ENCODE measurements around the gene ATP8B3. TPM values are rescaled to one million over a fixed set of nuclear protein-coding genes. Genes with fewer than 3 reads are reported as not detected.
"Not testable (repeated sequence)": the region's sequence is repeated elsewhere in the genome, so short reads cannot be mapped to it uniquely, and the experiment has no call there.

ATP8B3 gene
- total RNA-seq, 1 experiment from 2014 or later, result 7.8 TPM

DNA sequence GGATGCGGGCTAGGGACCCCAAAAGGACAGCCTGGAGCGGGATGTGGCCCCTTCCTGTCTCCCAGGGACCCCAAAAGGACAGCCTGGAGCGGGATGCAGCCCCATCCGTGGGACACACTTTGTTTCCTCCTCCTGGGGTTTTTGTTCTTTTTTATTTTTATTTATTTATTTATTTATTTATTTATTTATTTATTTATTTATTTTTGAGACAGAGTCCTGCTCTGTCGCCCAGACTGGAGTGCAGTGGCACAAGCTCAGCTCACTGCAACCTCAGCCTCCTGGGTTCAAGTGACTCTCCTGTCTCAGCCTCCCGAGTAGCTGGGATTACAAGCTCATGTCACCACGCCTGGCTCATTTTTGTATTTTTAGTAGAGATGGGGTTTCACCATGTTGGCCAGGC, 14.8 kb downstream of the ATP8B3 start:
- not testable (repeated sequence) for DNase-seq (ENCODE audit: low read depth)

DNA sequence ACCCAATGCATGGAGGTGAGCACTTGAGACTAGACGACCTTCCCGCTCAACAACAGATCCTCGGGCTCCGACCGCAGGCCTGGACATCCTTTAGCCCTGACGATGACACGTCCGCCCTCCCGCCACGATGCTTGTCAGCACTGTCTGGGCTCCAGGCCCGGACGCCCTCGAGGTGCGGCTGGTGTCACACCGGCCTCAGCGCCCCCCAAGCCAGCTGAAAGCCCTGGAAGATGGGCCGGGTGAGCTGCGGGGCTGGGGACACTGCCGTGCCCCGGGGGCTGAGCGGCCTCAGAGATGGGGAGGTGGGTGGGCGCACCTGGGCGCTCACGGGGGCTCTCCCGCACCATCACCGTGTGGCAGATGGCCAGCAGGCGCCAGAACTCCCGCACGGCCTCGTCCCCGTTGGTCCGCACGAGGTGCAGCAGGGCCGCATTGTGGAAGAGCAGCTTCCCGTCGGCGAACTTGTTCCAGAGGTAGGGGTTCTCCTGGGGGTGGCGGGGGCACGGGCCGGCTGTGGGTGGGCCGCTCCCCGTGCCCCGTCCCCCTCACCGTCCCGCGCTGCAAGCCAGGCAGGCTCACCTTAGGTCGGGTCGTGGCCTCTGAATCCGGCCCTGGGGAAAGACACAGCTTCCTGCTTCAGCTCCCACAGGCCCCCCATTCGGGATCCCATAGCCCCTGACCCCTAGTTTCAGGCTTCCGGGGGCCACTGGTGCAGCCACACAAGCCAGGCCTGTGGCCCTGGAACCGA, 15.5 kb downstream of the ATP8B3 start:
- DNase-seq (ENCODE audit: low read depth), result peak; percentile 30

DNA sequence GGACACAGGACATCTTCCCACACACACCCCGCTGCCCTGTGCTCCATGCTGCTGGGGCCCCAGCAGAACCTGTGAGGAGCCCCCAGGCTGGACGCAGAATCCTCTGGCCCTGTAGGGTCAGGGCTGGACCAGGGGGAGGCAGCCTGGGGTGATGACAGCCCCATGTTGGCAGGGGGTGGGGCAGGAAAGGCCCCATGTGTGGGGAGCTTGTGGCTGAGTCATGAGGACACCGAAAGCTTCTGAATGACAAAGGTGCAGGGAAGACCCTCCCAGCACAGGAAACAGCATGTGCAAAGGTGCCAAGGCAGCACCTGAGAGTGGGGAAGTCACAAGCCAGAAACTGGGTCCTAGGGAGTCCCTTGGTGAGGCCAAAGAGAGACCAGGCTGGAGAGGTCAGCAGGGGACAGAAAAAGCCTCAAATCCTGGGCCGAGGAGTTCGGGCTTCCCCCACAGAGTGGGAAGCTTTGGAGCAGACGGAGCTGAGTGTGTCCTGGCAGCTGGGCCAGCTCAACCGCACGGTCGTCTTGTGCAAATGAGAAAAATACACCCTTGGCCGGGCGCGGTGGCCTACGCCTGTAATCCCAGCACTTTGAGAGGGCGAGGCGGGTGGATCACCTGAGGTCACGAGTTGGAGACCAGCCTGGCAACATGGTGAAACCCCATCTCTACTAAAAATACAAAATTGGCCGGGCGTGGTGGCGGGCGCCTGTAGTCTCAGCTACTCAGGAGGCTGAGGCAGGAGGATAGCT, 17.5 kb downstream of the ATP8B3 start:
- no peak for DNase-seq (ENCODE audit: low read depth)

DNA sequence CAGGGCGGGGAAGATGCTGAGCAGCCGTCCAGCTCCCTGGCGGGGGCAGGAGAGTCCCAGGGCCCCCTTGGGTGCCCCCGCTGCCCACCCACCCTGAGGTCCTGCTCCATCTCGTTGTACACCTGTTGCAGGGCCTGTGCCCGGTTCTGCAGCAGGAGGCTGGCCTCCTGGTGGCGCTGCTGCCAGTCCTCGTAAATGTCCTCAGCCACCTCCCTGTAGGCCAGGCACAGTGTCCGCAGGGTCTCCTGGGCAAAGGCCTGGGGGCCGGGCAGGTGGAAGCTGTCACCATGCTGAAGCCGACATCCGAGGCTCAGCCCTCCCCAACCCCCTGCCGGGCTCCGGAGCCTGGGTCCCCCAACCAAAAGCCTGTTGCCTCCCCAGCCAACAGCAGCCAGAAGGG, 20.2 kb downstream of the ATP8B3 start:
- no peak for DNase-seq (ENCODE audit: low read depth)

DNA sequence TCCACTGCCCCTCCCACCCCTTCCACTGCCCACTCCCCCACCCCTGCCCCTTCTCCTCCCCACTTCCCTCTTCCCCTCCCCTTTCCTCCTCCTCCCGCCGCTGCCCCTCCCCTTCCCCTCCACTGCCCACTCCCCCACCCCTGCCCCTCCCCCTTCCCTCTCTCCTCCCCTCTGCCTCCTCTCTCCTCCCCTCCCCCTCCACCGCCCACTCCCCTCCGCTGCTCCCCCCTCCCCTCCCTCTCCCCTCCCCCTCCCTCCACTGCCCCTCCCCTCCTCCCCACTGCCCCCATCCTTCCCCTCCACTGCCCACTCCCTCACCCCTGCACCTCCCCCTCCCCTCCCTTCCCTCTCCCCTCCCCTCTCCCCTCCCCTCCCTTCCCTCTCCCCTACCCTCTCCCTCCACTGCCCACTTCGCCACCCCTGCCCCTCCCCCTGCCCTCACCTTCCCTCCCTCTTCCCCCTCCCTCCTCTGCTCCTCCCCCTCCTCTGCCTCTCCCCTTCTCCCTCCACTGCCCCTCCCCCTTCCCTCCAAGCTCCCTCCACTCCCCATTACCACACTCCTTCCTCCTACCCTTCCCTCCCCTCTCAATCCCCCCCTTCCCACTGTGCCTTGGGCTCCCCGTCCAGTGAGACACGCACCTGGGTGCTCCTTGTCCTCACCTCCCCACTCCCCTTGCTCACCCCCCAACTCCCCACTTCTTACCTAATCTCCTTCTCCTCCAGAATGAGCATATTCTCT, 21.9 kb downstream of the ATP8B3 start:
- no peak for DNase-seq (ENCODE audit: low read depth)

DNA sequence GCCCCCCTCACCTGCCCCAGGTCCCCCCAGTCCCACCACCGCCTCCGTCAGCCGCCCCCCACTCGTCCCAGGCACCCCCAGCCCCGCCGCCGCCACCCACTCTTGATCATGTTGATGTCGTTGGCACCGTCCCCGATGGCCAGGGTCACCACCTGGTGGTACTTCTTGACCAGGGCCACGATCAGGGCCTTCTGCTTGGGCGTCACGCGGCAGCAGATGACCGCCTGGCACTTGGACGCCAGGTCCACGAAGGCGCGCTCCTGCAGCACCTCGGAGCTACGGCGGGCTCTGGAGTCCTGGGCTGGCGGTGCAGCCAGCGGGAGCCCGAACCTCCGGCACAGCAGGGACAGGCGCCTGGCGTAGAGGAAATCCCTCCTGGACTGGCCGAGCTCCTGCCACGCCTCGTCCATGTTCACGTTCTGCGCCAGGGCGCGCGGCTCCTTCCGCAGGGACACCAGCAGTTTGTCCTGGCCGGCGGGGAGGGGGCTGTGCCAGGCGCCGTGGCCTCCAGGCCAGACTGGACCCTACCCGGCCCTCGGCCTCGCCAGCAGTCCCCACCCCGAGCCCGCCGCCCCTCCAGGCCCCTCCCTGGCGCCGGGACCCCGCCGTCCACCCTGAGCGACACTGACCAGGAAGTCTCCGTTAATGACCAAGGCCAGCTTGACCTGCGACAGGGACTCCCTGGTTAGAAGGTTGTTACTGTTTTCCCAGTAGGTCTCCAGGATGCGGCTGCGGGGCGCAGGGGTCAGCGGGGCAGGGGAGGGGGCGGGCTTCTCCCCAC, 22.6 kb downstream of the ATP8B3 start:
- no peak for DNase-seq (ENCODE audit: low read depth)

DNA sequence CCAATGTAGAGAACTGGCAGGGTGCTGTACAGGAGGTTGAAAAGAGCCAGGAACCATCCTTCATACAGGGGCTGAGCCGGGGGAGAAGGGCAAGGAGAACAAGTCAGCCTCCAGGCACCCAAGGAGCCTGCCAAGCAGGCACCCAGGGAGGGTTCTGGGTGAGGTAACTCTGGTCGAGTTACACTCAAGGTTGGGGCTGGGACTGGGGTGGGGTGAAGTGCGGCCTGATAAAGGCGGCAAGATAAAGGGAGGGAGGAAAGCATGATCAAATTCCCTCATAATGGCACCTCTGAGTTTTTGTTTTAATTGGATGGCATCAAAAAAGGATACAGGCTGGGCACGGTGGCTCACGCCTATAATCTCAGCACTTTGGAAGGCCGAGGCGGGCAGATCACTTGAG, 25.0 kb downstream of the ATP8B3 start:
- no peak for DNase-seq (ENCODE audit: low read depth)

DNA sequence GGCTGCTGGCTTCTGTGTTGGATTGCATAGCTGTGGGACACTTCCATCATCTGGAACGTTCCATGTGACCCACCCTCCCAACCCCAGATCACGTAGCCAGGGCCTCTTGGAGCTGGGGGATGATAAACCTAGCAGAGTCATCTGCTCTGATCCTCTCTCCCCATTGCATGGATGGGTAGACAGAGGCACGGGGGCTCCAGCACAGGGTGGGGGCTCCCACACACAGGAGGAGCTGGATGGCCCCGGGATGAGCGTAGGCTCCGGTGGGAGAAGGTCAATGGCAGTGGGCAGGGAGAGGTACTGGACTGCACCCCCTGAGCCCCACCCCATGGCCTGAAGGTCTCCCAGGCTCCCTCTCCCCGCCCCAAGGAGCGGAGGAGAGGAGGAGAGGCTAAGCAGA, 25.4 kb downstream of the ATP8B3 start:
- DNase-seq (ENCODE audit: low read depth), result no peak

DNA sequence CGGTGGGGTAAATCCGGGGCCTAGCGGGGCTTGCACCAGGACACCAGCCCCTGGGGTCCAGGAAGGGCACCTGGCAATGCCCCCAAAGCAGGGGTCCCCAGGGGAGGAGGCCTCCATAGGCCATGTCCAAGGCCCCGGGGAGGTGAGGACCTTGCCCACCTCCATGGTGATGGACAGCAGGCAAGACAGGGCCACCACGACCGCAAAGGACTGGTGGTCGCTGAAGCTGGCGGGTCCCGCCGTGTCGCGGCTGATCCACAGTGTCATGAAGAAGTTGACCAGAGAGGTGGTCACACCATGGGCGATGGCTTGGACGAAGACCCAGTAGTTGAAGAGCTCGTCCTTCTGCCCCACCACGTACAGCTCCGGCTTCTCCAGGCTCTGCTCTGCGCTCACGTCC, 26.8 kb downstream of the ATP8B3 start:
- no peak for DNase-seq (ENCODE audit: low read depth)

DNA sequence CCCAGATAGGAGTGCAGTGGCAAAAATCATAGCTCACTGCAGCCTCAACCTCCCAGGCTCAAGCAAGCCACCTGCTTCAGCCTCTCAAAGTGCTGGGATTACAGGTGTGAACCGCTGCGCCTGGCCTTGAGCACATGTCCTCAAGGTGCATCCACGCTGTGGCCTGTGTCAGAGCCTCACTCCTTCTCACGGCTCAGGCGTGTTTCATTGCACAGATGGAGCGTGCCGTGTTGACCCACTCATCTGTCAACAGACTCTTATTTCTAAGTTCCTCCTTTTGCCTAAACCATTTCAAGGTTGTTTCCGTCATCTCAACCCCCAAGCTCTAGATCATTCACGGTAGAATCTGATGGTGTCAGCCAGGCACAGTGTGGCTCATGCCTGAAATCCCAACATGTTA, 28.2 kb downstream of the ATP8B3 start:
- no peak for DNase-seq (ENCODE audit: low read depth)

DNA sequence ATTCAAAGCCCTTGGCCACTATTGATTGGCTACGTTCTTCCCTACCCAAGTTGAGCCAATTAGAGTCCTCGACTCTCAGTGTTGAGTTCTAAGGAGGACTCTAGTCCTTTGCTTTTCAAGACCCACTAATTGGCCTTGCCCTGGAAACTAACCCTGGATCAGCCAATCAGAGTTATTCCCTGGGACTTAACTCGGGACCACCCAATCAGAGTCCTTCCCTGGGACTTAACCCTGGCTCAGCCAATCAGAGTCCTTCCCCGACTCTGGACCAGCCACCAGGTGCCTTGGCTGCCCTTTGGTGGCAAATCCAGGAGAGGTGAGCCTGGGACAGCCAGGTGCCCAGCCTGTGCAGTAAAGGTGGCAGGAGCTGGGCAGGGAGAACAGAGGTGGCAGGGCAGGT, 28.7 kb downstream of the ATP8B3 start:
- DNase-seq (ENCODE audit: low read depth), result no peak

DNA sequence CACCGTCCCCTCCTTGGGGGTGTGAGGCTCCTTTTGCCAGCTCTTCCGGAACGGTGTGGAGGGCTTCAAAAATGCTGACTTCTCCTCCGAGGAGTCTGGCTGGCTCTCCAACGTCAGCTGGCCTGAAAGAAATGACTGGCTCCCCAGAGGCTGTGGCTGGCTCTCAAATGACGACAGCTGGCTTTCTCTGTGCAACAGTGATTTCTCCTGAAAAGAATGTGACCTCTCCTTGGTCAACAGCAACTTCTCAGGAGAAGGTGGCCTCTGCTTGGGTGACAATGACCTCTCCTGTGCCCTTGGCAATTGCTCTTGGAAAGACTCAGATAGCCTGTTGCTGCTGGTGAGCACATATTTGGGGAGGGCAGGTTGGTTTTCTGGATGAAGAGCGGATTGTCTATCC, 29.6 kb downstream of the ATP8B3 start:
- no peak for DNase-seq (ENCODE audit: low read depth)

DNA sequence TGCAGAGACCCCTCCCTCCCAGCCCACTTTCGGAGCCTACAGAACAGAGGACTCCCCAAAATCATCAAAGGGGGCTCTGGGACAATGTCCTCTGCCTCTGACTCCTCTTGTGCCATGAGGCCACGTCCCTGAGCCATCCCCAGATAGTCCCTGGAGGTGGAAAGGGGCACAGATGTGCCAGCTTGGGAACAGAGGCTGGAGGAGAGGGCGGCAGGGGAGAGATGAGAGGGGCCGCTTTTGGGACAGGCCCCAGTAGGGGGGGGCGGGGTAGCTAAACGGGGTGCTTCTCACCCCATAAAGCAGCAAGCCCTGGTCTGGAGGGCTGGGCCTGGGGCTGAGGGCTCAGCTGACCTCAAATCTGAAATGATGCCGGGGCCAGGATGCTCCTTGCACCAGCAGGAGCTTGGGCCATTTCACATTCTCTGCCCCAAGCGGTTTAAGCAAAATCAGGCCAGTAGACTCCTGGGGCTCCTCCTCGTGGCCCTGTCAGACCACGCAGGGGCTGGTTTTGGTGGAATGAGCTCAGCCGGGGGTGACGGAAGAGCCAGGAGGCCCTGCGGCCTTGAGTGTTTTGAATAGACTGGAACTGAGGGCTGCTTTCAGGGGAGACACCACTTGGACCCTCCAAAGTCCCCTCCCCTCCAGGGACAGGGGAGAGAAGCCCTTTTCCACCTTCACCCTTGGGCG, 31.7 kb downstream of the ATP8B3 start:
- DNase-seq (ENCODE audit: low read depth), result peak; percentile 46

DNA sequence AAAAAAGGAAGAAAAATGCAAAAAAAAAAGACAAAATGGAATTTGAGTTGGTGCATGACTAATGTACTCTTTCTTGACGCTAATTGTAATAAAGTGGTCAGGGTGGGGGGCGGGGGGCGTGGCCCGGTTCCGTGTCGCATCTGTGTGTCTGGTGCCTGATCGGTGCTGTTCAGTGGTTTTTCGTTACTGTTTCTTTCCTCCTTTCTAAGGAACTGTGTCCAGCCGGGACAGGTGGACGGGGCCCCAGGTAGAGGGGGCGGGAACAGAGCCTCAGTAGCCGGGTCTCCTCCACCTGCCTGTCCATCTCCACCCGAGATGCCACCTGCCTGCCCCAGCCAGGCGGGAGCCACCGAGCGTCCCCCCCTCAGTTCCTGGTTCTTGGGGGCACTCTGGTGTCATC, 32.5 kb downstream of the ATP8B3 start:
- no peak for DNase-seq (ENCODE audit: low read depth)

DNA sequence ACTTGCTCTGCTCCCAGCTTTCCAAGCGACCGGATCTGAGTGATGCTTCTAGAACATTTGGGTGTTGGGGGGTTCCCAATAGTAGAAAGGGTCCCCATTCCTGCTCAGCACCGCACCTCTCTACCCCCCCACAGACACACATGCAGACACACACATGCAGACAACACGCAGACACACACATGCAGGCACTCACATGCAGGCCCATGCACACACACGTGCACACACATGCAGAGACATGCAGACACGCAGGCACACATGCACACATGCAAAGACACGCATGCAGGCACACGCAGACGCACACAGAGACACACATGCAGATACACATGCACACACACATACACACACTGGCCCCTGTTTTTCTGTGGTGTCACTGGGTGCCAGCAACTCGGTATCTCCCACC, 34.9 kb downstream of the ATP8B3 start:
- DNase-seq (ENCODE audit: low read depth), result no peak

DNA sequence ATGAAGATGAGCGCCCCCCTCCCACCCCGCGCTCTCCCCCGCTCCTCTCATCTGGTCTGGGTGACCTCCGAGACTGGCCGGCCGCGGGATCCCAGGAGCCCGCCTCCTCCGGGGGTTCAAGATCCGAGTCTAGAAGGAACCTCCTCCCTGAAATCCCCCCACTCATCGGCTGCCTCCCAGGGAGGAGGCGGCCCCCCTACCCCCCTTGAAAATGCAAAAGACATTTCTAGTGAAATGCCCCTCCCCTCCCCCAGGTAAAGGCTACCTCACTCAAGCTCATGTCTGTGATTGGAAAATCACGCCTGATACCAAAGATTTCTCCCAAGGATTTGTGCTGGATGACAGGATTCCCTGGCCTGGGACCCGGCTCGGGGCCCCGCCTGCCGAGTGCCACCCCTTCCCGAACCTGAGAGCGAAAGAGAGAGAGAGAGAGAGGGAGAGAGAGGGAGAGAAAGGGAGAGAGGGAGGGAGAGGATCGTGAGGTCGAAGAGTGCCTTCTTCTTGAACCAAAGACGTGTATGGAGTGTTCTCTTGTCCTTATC, 35.4 kb downstream of the ATP8B3 start:
- DNase-seq (ENCODE audit: low read depth), result no peak

DNA sequence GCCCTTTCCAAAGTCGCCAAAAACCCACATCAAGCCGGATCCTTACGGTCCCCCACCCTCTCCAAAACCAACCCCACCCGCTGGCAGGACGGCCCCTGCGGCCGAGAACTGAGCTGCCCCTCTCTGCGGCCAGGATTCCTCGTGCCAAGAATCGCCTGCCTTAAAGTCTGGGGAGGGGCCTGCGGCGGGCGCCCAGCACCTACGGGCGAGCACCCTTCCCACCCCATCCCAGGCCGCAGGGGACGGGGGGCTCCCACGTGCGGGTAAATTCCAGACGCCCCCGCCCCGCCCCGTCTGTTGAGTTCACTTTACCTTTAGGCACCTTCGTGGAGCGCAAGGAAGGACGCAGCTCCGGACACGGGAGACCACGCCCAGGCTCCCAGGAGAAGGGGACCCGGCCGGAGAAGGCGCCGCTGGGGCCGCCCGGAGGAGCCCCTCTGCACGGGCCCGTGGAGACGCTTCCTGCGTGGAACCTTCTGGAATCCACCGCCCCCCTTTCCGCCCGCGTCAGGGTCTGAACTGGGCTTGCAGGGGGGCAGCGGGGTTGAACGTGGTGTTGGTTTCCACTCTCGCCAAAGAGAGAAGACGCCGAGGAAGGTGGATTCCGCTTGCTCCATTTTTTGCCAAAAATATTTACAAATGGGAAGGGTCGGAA, 36.0 kb downstream of the ATP8B3 start:
- DNase-seq (ENCODE audit: low read depth), result no peak

DNA sequence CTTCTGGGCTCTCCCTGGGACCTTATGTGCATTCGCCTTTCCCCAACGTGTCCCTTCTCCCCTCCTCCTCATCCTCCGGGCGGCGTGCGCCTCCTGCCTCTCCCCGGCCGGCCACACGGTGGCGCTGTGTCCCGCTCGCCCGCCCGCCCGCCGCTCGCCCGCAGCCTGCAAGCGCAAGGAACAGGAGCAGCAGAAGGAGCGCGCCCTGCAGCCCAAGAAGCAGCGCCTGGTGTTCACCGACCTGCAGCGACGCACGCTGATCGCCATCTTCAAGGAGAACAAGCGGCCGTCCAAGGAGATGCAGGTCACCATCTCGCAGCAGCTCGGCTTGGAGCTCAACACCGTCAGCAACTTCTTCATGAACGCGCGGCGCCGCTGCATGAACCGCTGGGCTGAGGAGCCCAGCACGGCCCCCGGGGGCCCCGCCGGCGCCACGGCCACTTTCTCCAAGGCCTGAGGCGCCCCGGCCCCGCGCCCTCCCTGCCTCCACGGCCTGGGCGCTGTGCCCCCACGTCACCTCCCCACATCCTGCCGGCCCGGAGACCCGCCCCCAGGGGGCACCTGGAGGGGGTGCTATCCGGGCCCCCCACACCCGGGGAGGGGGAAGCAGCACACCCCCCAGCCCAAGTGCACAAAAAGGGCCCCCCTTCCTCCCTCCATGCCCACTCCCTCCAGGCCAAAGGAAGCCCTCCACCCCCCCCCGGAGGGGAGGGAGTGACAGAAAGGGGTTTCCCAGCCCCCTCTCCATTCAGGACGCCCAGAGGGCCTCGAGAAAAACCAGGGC, 36.9 kb downstream of the ATP8B3 start:
- DNase-seq (ENCODE audit: low read depth), result no peak

DNA sequence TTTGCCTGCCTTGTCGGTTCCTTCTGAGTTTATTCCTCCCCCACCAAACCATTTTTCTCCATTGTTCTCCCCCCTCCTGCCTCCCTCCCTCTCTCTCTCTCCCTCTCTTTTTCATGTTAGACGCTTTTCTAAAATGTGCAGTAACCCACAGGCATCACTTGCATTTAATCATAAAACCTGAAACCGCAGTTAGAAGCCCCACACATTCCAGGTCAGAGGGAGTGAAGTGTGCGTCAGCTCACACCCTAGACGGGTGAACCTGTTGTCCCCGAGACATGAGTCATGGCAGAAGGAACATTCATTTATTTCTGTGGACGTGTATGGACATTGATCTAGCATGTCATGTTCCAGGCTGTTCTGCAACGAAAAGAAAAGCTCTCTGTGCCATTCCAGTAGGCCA, 38.9 kb downstream of the ATP8B3 start:
- DNase-seq (ENCODE audit: low read depth), result peak; percentile 52
